ENCODE data around the gene ZNF333.

- TF ChIP-seq POLR2AphosphoS5 (IDR thresholded peaks at IDR 0.05; ENCODE audit: low read depth, low read length) (no peak), YY1 (IDR thresholded peaks at IDR 0.05; ENCODE audit: low read depth) (no peak), CTCF (IDR thresholded peaks at IDR 0.05) (no peak), GABPA (IDR thresholded peaks at IDR 0.05; ENCODE audit: low read depth) (no peak), MXI1 (IDR thresholded peaks at IDR 0.05; ENCODE audit: low read depth, low read length) (no peak), JUND (IDR thresholded peaks at IDR 0.05) (no peak), EP300 (IDR thresholded peaks at IDR 0.05; ENCODE audit: borderline replicate concordance in 1 of 2, low read depth in 1 of 2, low read length in 1 of 2) (no peak), CHD2 (IDR thresholded peaks at IDR 0.05; ENCODE audit: low read length, partially characterized antibody) (no peak), FOSL2 (IDR thresholded peaks at IDR 0.05; ENCODE audit: borderline replicate concordance, low read depth) (no peak), FOXM1 (IDR thresholded peaks at IDR 0.05; ENCODE audit: low read depth) (no peak), TAF1 (IDR thresholded peaks at IDR 0.05; ENCODE audit: borderline replicate concordance, low read depth, low read length) (no peak), USF2 (IDR thresholded peaks at IDR 0.05; ENCODE audit: borderline replicate concordance, low read depth, low read length) (no peak), TEAD4 (IDR thresholded peaks at IDR 0.05; ENCODE audit: borderline replicate concordance, insufficient read depth) (no peak)
Measured at GRCh38 chr19:14703833-14704232, 14.0 kb downstream of the ZNF333 start.
